ENCODE results near the gene HOXD11. TPM values are rescaled to one million over a fixed set of nuclear protein-coding genes. Genes with fewer than 3 reads are reported as not detected.

Gene HOXD11
- total and polyA plus RNA-seq, 2 of the 4 experiments (the other 2 are of a cell fraction): not detected

- H4K5ac ChIP-seq (ENCODE audit: low read depth, low read length): no peak overlapping the region
- no peaks in the 10 kb centered on the region for H3K9me1 ChIP-seq (ENCODE audit: insufficient read depth, low read length)
- peaks cover 89% of the 10 kb centered on the region for H3K27me3 ChIP-seq (ENCODE audit: control insufficient read depth, insufficient read depth, low read length)
- no peak overlapping the region for H2BK15ac ChIP-seq (ENCODE audit: low read depth, low read length)
- BruUV-seq (replicated peaks): no TSS peak
- no peak for ATAC-seq (ENCODE audit: low read depth)
- H3K9ac ChIP-seq (ENCODE audit: low read depth, low read length): no peak overlapping the region
- dilution Hi-C loops (cut with HindIII; ENCODE audit: low sequenced_read_pairs, unreplicated experiment) (no loop called here), intact Hi-C loops (cut with micrococcal nuclease) (loop anchor here (1.0 kb wide), 1 partner anchor 25 kb away; no protein-coding TSS in a partner anchor), in situ Hi-C loops (cut with MboI; ENCODE audit: low sequenced_read_pairs) (no loop called here)
- H4K20me1 ChIP-seq (ENCODE audit: insufficient read depth, low read length): no peaks in the 10 kb centered on the region
- H3K23ac ChIP-seq (ENCODE audit: low read depth, low read length): no peak overlapping the region
- ChIA-PET POLR2A (ENCODE audit: unreplicated experiment) (no interaction called here), CTCF (interaction anchor here (0.6 to 1.3 kb wide), 5 partner anchors 13 to 543 kb away, joined by 3 to 4 read pairs (median 3); no protein-coding TSS in a partner anchor)
- H3K18ac ChIP-seq (ENCODE audit: low read depth, low read length): no peak overlapping the region
- no peak overlapping the region for H2BK120ac ChIP-seq (ENCODE audit: low read depth, low read length)
- H3K4ac ChIP-seq (ENCODE audit: low read depth, low read length): no peak overlapping the region
- H3K79me1 ChIP-seq (ENCODE audit: low read depth in 1 of 2, low read length in 2 of 2): no peaks in the 10 kb centered on the region
- H3K27ac ChIP-seq (ENCODE audit: insufficient read depth, low read length): no peak overlapping the region
- no peak overlapping the region for H3K4me3 ChIP-seq (ENCODE audit: insufficient read depth, low read depth, low read length)
- H3K14ac ChIP-seq (replicated peaks; ENCODE audit: low read depth, low read length): no peak overlapping the region
- no peak overlapping the region for H2BK5ac ChIP-seq (ENCODE audit: low read depth, low read length, poor library complexity, severe bottlenecking)
- H3K4me1 ChIP-seq (ENCODE audit: control insufficient read depth, insufficient read depth, low read length): no peaks in the 10 kb centered on the region
- no peak overlapping the region for H3K4me2 ChIP-seq (ENCODE audit: low read depth, low read length)
- H2BK20ac ChIP-seq (ENCODE audit: low read depth, low read length): no peak overlapping the region
- H2AFZ ChIP-seq (replicated peaks; ENCODE audit: low read length, poor library complexity): no peak overlapping the region
- no peak for TF ChIP-seq FOS (IDR thresholded peaks at IDR 0.05; ENCODE audit: low read depth, low read length)
- TF ChIP-seq MAZ (IDR thresholded peaks at IDR 0.05; ENCODE audit: borderline replicate concordance, low read depth, low read length): no peak
- TF ChIP-seq MXI1 (IDR thresholded peaks at IDR 0.05; ENCODE audit: borderline replicate concordance, low read depth, low read length): no peak
- TF ChIP-seq CHD1 (IDR thresholded peaks at IDR 0.05; ENCODE audit: low read depth, low read length): no peak
- no peak for TF ChIP-seq BHLHE40 (IDR thresholded peaks at IDR 0.05; ENCODE audit: low read depth, low read length)
- TF ChIP-seq CEBPB (IDR thresholded peaks at IDR 0.05; ENCODE audit: low read depth, low read length): no peak
- H2AK9ac ChIP-seq (replicated peaks; ENCODE audit: low read depth, low read length, poor library complexity): no peak overlapping the region
- WGBS, 2 experiments (ENCODE audit: extremely low coverage in 2 of 2, insufficient read length in 1 of 2): no CpG with 5 or more reads among the region's 7 CpGs
- no peak overlapping the region for H4K91ac ChIP-seq (ENCODE audit: insufficient read depth, low read depth, low read length)
- DNase-seq: no peak
- H3K56ac ChIP-seq (ENCODE audit: extremely low read depth, insufficient read depth, low read length): no peak overlapping the region
- H4K8ac ChIP-seq (ENCODE audit: low read depth in 2 of 2, low read length in 2 of 2): no peak overlapping the region
- no peak overlapping the region for H2AK5ac ChIP-seq (ENCODE audit: low read depth, low read length)
- peaks cover 5% of the 10 kb centered on the region for H3K9me3 ChIP-seq (ENCODE audit: control insufficient read depth, insufficient read depth, low read length)
- H3K36me3 ChIP-seq (ENCODE audit: control insufficient read depth, insufficient read depth, low read length): no peaks in the 10 kb centered on the region
These were observed 3.6 kb downstream of the HOXD11 start for GRCh38 chr2:176110415-176111308.
